Measurements from ENCODE around the gene SP8. TPM values are rescaled to one million over a fixed set of nuclear protein-coding genes. Genes with fewer than 3 reads are reported as not detected.
"Not testable (repeated sequence)": the region's sequence is repeated elsewhere in the genome, so short reads cannot be mapped to it uniquely, and the experiment has no call there.

The SP8 gene
- not detected for polyA plus RNA-seq (2013, experiment 1 of 2; ENCODE audit: insufficient read length)
- polyA plus RNA-seq (2013, experiment 2 of 2; ENCODE audit: insufficient read length), result not detected

- peak; percentile 25 for DNase-seq
These were observed at the start of gene SP8 for GRCh38 chr7:20786779-20787659. TSS of gene SP8 (minus strand) at chr7:20786886. CDS start at chr7:20786798, 88 bp downstream.

GRCh38 chr7:20836424-20836823, 49.7 kb upstream of the SP8 start:
- DNase-seq, result not testable (repeated sequence)

- no peak for DNase-seq
These were observed 48.5 kb upstream of the SP8 start for GRCh38 chr7:20835111-20835750.

- DNase-seq, result no peak
These were observed 48.0 kb upstream of the SP8 start for GRCh38 chr7:20834656-20835055.

- DNase-seq, result no peak
These were observed 45.3 kb upstream of the SP8 start for GRCh38 chr7:20831956-20832355.

- DNase-seq, result no peak
These were observed 44.8 kb upstream of the SP8 start for GRCh38 chr7:20831451-20831850.

- DNase-seq, result no peak
These were observed 42.3 kb upstream of the SP8 start for GRCh38 chr7:20828947-20829346.

- DNase-seq, result no peak
These were observed 40.5 kb upstream of the SP8 start for GRCh38 chr7:20827172-20827571.

- no peak for DNase-seq
These were observed 39.6 kb upstream of the SP8 start for GRCh38 chr7:20826243-20826642.

- DNase-seq, result no peak
These were observed 38.9 kb upstream of the SP8 start for GRCh38 chr7:20825555-20825954.

- DNase-seq, result not testable (repeated sequence)
These were observed 34.7 kb upstream of the SP8 start for GRCh38 chr7:20821390-20821789.

- DNase-seq, result no peak
These were observed 29.8 kb upstream of the SP8 start for GRCh38 chr7:20816372-20816959.

- no peak for DNase-seq
These were observed 17.7 kb upstream of the SP8 start for GRCh38 chr7:20804345-20804744.

- DNase-seq, result no peak
These were observed 13.1 kb upstream of the SP8 start for GRCh38 chr7:20799566-20800366.

- no peak for DNase-seq
These were observed 12.0 kb upstream of the SP8 start for GRCh38 chr7:20798694-20799121.

- no peak for DNase-seq
These were observed 11.5 kb upstream of the SP8 start for GRCh38 chr7:20798081-20798693.

- DNase-seq, result no peak
These were observed 10.9 kb upstream of the SP8 start for GRCh38 chr7:20797462-20798080.

GRCh38 chr7:20797042-20797461, 10.4 kb upstream of the SP8 start:
- DNase-seq, result no peak

GRCh38 chr7:20796500-20796899, 9.8 kb upstream of the SP8 start:
- no peak for DNase-seq

GRCh38 chr7:20795881-20796280, 9.2 kb upstream of the SP8 start:
- no peak for DNase-seq

- no peak for DNase-seq
These were observed 8.7 kb upstream of the SP8 start for GRCh38 chr7:20795361-20795760.

- no peak for DNase-seq
These were observed 8.0 kb upstream of the SP8 start for GRCh38 chr7:20794676-20795075.

All from fibroblast of skin of abdomen (primary cell).